Sciatic nerve (tissue), 2 donors: ENCODE results near the gene SLC2A5. TPM values are rescaled to one million over a fixed set of nuclear protein-coding genes. Genes with fewer than 3 reads are reported as not detected.
"Not testable (repeated sequence)": the region's sequence is repeated elsewhere in the genome, so short reads cannot be mapped to it uniquely, and the experiment has no call there.

Experiments used
- ATAC-seq: fragments of 200-7000 bp; cut with Tn5 transposase; one replicate; pipeline ENCODE4 v1.9.1; 2020; ENCODE audit warnings: mild to moderate bottlenecking, moderate library complexity
- DNase-seq: peaks from one replicate; pipeline ENCODE4 v3.0.0-alpha.2; 2020; ENCODE audit warnings: low spot score
- intact Hi-C: fragments of 100-400 bp; cut with DNase I; formaldehyde crosslinking; loops from one replicate; pipeline ENCODE4 v1.14.2; 2022
- total RNA-seq: library from RNA; stranded (reverse); fragmentation: NEBNext Ultra II Directional; extraction: Animal tissue kit (Norgen Biotek cat#: 25700); gene quantifications from one replicate; pipeline ENCODE4 v1.2.1, GENCODE V29; 2021
- donor health status: DM: no; HTN: no; CAD: no.
- donor health status: DM: no; HTN: no; CAD: no.

Gene SLC2A5
- total RNA-seq, 1 donor from 2014 or later, result 9.4 TPM

DNA sequence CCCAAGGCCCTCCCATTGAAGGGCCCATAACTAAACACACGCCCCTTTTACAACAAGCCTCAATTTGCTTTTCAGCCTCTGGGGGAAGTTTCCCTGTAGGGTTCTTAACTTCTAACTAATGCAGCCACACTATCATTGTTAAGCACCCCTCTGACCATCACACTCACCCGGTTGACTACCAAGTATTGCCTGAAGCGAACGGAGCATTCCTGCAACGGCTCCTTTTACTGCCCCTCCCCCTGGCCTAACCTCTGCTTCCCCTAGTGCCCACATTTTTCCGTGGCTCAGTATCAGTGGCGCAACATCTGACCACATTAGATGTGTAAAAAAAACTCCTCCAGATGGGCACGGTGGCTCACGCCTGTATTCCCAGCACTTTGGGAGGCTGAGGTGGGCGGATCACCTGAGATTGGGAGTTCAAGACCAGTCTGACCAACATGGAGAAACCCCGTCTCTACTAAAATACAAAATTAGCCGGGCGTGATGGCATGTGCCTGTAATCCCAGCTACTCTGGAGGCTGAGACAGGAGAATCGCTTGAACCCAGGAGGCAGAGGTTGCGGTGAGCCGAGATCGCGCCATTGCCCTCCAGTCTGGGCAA lies 24.7 kb upstream of the SLC2A5 start:
- DNase-seq, intact Hi-C loops, ATAC-seq: not testable (repeated sequence)

DNA sequence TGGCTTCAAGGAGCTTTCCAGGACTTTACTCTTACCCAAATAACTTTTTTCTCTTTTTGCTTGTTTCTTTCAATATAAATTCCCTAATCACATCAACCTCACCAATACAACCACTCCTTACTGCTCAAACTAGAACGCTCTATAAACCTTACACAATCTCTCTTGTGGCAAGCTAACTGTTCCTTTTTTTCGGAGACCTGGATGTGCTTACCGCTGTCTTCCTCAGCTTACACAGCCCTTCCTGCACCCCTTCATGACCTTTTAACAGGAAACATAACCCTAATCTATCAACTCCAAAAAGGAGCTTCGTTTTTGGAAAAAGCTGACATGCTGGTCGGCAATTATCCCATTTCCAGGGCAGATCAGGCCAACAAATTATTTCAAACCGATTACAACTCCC lies 24.1 kb upstream of the SLC2A5 start:
- ATAC-seq (no peak), DNase-seq (no peak)
- intact Hi-C loops, result no loop called here

DNA sequence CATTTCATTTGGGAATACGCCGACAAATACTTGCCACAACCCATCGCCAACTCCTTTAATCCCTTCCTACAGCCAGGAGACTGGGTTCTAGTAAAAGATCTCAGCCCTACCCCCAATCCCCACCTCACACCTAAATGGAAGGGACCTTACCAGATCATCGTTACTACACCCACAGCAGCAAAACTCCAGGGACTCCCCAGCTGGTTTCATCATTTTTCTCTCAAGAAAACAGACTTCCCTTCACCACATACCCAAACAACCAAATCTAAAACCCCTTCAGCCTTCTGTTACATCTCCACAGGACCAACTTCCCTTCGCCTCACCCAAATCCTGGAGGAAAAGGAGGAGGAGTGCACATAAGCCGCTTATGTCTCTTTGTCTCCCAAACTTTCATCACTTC lies 23.7 kb upstream of the SLC2A5 start:
- intact Hi-C loops, result no loop called here
- ATAC-seq (no peak), DNase-seq (no peak)

DNA sequence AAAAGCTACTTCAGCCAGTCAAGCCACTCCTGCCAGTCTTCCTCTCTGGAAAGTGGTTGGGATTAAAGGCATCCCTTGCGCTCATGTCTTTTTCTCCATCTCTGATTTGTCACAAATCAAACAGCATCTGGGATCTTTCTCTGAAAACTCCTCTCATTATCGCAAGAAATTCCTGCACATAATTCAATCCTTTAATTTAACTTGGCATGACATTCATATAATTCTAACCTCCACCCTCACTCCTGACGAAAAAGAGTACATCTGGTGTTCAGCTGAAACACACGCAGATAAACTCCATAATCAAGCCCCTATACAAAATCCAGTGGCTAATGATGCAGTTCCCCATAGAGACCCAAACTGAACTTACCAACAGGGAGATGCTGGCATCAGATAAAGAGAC lies 19.4 kb upstream of the SLC2A5 start:
- intact Hi-C loops, result no loop called here

DNA sequence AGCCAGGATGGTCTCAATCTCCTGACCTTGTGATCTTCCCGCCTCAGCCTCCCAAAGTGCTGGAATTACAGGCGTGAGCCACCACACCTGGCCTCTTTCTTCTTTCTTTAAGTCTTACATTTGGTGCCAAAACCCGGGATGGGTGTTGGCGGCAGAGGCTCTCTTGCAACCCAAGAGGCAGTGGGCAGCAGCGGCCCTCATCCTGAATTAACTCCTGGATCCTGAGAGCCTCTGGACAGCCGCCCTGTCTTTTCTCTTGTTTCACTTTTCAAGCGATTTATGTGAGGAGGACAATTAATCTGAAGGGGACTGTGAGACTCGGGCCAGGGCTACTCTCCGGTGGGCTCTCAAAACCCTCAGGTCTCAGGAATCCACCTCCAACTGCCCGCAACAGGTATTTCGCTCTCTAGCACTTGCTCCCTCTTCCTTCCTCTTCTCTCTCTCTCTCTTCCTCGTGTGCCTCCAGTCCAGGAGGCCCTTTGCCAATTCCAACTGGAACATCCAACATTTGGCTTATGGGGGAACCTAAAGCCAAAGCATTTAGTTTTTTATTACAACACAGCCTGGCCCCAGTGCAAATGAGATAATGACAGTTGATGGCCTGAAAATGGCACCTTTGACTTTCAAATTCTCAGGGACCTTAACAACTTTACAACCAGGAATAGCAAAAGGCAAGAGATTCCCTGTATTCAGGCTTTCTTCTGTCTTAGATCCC lies 18.1 kb upstream of the SLC2A5 start:
- DNase-seq (no peak), ATAC-seq (no peak)
- intact Hi-C loops, result no loop called here

More for the DNA sequence above, 19.4 kb upstream of the SLC2A5 start:
- DNase-seq (no peak), ATAC-seq (no peak)

DNA sequence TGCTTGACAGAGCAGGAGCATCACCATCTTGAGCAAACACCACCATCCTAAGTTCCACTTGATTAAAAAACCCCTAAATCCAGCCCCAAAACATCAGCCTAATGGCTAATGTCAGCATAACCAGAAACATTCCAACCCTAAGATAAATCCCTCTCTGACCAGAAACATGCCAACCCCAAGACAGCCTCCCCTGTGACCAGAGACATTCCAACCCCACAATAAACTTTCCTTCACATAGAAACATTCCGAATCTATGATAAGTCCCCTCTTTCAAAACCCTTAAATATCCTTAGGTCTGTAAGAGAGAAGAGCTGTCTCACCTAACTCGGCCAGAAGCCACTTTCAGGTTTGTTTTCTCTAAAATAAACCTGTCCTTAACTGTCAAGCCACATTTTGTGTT lies 17.4 kb upstream of the SLC2A5 start:
- ATAC-seq, result no peak

DNA sequence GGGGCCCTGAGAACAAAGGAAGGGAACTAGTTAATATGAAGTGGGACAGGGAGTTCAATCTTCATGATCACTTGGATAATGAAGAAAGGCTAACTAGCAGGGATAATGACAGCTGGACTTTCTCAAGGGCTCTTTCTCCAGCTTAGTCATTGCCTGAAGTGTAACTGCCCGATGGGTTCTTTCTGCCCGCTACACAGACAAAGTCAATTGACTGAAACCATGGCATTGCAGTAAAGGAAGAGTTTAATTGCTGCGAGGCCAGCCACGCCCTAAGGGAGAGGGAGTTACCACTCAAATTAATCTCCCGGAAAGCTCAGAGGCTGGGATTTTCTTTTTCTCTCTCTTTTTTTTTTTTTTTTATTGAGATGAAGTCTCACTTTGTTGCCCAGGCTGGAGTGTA lies 16.6 kb upstream of the SLC2A5 start:
- DNase-seq (no peak), ATAC-seq (no peak)
- intact Hi-C loops, result no loop called here

More for the DNA sequence above, 17.4 kb upstream of the SLC2A5 start:
- intact Hi-C loops, result no loop called here
- DNase-seq, result no peak

DNA sequence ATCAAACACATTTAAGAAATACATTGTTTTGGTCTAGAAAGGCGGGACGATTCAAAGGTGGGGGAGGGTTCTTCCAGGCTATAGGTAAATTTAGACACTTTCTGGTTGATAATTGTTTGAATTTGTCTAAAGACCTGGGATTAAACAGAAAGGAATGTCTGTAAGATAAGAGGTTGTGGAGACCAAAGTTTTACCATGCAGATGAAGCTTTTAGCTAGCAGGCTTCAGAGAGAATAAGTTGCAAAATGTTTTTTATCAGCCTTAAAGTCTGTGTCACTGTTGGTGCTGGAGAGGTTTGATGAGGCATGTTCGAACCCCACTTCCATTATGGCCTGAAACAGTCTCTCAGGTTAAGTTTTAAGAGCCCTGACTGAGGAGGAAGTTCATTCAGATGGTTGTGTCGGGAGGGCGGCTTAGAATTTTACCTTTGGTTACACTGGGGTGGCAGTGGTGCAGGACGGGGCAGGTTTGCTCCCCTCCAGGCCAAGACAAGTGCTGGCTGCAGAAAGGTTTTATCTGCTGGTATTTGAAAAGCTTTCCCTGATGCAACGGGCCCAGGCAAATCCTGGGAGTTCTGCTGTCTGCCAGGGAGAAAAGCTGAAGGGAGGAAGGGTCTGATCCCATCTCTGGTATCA lies 16.0 kb upstream of the SLC2A5 start:
- DNase-seq (no peak), ATAC-seq (no peak)
- intact Hi-C loops, result no loop called here

DNA sequence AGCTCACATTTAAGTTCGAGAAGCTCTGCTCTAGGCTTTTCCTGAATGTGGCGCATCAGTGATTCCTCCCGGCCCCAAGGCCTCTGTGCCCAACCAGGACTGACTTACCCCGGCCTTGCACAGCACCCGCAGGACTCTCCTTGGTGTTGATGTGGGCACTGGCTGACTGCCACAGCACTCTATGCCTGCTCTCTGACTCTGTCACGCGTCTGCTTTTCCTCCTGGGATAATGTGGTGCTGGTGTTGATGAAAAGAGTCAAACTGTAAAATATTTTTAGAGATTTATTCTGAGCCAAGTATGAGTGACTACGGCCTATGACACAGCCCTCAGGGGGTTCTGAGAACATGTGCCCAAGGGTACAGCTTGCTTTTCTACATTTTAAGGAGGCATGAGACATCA lies 15.5 kb upstream of the SLC2A5 start:
- intact Hi-C loops, result no loop called here
- peak; percentile 22 for ATAC-seq

DNA sequence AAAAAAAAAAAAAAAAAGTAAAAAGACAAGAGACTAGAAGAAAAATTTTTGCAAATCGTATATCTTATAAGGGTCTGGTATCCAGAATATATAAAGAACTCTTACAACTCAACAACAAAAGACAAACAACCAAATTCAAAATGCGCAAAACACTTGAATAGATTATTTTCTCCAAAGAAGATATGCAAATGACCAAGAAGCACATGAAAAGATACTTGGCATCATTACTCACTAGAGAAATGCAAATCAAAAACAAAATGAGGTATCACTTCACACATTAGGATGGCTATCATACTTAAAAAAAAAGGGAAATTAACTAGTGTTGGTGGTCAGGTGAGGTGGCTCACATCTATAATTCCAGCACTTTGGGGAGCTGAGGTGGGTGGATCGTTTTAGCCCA lies 12.0 kb upstream of the SLC2A5 start:
- DNase-seq, result no peak
- intact Hi-C loops, result no loop called here
- ATAC-seq, result no peak

More for the DNA sequence above, 15.5 kb upstream of the SLC2A5 start:
- no peak for DNase-seq

DNA sequence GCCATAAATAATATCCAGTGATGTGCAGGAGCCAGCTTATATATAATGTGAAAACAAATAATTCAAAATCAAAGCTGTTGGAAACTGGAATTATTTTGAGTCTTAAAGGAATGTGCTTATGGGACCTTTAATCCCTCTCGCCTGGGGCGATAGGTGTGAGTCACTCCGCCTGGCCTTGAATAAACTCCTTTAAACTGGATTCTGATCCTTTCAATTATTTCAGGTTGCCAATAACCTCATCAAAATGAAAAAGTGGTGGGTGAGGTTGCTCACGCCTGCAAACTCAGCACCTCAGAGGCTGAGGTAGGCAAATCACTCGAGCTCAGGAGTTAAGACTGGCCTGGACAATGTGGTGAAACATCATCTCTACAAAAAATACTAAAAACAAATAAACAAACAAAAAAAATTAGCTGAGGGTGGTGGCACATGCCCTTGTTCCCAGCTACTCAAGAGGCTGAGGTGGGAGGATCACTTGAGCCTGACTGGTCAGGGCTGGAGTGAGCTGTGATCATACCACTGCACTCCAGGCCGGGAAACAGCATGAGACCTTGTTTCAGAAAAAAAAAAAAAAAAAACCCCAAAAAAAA lies 11.4 kb upstream of the SLC2A5 start:
- intact Hi-C loops, result no loop called here
- ATAC-seq (no peak), DNase-seq (no peak)

DNA sequence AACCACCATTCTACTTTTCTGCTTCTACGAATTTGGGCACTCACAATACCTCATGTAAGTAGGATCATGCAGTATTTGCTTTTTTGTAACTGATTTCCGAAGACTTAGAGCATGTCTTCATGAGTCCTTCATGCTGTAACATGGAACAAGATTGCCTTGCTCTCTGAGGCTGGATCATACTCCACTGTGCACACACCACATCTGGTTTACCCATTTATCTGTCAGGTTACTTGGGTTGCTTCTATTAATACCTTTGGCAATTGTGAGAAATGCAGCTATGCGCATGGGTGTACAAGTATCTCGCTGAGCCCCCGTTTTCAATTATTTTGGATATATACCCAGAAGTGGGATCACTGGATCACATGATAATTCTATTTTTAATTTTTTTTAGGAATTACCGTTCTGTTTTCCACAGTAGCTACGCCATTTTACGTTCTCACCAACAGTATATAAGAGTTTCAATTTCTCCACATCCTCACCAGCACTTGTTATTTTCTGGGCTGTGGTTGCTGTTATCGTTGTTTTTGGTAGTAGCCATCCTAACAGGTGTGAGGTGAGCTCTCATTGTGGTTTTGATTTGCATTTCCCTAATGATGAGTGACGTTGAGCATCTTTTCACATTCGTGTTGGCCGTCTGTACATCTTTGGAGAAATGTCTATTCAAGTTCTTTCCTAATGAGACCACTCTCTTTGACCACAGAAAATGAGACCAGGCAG lies 10.7 kb upstream of the SLC2A5 start:
- intact Hi-C loops, result no loop called here
- ATAC-seq, result no peak
- DNase-seq, result no peak

DNA sequence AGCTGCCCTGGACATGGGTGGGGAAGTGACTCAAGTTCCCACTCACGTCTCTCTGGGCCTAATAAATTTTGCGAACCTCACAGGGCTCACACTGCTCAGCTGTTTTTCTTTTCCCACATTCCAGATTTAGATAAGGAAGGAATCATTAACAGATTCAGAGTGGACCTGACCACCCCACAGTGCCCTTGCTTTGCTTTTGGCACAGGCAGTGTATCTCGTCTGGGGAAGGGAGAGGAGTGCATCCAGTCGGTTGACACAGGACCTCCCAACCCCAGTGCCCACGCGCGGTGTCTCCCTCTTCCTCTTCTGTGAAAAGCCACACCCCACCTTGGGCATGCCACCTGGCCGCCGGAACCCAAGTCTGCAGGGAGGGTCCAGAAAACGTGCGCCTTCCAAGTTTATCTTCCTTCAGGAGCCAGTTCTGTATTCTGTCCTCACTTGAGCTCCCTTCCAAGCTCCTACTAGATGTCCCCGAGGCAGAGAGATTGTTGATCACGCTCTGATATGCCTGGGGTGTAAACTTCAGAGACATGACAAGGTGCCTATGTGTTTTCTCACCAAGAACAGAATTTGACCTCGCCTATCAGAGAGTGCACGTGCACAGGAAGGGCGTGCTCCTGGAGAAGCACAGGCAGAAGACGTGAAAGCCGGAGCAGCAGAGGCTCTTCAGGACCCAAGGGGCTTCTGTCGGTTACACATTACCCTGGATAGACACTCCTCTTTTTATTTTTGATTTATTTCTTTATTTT lies 9.5 kb upstream of the SLC2A5 start:
- ATAC-seq, result peak; percentile 28
- no peak for DNase-seq
- intact Hi-C loops, result no loop called here

DNA sequence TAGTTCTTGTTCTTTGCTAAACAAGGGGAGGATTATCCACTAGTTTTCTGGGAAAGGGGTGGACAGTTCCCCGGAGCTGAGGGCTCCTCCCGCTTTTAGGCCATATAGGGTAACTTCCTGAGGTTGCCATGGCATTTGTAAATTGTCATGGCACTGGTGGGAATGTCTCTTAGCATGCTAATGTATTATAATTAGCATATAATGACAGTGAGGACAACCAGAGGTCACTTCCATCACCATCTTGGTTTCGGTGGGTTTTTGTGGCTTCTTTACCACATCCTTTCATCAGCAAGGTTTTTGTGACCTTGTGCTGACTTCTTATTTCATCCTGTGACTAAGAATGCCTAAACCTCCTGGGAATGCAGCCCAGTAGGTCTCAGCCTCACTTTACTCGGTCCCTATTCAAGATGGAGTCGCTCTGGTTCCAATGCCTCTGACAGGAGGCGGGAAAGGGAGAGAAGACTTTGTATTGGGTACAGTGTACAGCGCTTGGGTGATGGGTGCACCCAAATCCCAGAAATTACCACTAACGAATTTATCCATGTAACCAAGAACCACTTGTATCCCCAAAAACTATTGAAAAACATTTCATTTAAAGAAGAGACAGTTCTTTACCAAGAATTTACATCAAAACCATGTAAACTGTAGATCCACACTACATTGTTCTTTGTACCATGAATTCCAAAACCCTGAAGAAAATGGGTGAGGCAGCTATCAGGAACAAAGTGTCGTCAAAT lies 8.7 kb upstream of the SLC2A5 start:
- intact Hi-C loops, result no loop called here
- DNase-seq (no peak), ATAC-seq (no peak)

DNA sequence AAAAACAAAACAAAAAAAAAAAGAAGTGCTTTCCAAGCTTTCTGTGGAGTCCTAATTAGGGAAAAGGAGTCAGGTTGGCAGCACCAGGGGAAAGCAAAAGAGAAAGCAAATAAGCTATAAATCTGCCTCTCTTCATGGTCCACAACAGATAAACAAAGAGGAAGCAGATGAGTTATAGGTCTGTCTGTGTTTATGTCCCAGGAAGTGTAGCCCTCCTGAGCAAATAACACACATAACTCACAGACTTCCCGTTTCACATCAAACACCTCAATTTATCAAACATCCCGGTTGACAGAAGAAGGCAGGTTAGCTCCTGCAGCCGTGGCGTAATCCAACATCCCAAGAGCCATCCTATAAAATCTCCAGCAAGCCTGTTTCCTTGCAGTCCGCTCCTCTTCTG lies 5.6 kb upstream of the SLC2A5 start:
- intact Hi-C loops, result no loop called here
- no peak for ATAC-seq
- DNase-seq, result no peak

DNA sequence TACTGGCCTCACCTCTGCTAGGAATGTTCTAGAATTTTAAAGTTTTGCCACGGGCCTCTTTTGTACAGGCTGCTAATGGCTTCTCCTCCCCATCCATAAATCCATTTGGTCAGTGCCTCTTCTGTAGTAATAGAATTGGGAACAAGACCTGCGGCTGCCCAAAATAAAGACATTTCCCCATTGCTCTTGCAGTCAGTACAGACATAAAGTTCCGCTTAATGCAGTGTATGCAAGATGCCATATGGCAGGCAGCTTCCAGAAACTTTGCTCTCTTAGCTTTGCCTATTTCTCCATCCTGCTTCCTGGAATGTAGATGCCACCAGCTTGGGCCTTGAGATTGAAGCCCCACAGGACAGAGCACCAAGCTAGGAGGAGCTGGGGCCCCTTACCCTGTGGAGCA lies 3.7 kb upstream of the SLC2A5 start:
- DNase-seq (no peak), ATAC-seq (no peak)
- intact Hi-C loops, result no loop called here

DNA sequence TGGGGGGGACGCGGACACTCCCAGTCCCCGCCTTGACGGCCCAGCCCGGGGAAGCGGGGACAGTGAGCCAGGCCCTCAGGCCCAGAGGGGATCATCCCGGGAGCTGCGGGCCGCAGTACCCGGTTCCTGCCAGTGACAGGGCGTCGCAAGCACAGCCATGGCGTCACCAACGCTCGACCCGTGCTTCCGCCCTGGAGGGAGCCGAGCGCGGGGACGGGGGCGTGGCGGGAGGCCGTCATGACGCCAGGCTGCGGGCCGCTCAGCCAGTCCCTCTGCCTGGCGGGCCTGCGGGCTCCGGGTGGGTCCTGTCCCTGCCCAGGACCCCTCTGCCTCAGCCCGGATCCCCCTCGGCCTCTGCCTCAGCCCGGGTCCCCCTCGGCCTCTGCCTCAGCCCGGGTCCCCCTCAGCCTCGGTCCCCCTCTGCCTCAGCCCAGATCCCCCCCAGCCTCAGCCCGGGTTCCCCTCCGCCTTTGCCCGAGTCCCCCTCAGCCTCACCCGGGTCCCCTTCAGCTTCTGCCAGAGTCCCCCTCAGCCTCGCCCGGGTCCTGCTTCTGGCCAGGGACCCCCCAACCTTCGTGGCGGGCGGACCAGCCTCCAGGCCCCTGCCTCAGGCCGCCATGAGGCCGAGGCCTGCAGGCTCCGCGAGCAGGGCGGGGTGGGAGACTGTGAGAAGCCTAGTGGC lies 2.3 kb upstream of the SLC2A5 start:
- intact Hi-C loops, result no loop called here
- ATAC-seq (no peak), DNase-seq (no peak)

DNA sequence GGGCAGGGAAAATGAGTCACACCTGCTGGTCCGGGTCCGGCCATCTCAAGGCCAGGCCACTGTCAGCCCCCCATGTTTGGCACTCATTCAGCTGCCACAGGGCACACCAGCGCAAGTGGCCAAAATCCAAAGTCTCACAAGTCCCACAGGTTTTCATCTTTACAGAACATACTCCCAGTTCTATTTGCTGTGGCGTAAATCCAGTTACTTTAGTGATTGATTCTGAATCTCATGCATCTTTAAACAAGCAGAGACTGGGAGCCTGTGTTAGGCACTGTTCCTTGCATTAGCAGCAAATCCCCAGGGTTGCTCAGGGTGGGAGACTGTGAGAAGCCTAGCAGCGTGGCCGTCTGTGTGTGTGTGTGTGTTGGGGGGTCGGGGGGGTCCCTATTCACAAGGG lies 1.1 kb upstream of the SLC2A5 start:
- ATAC-seq (no peak), DNase-seq (no peak)
- intact Hi-C loops, result no loop called here
